ENCODE measurements around the gene NXN.

- TF ChIP-seq CTCF (IDR thresholded peaks at IDR 0.05): no peak
- TF ChIP-seq POLR2AphosphoS5 (IDR thresholded peaks at IDR 0.05; ENCODE audit: insufficient read depth in 1 of 2, low read depth in 1 of 2): peak in 1 of 2 donors; percentile 47
- TF ChIP-seq POLR2A (IDR thresholded peaks at IDR 0.05): no peak
These were observed 25.0 kb downstream of the NXN start for GRCh38 chr17:954431-955164.
